GM10248 (cell line): ENCODE measurements around the gene ATP2A3.

Source experiments
- CTCF ChIA-PET: fragments of 300-600 bp; sonication (Branson Sonifier 250); formaldehyde crosslinking; extraction: SDS; loops from one replicate; lab custom pipeline; 2021; ENCODE audit warnings: antibody characterized with exemption; lab: Yijun Ruan, JAX
- POLR2A ChIA-PET: fragments of 350-650 bp; sonication (Branson Sonifier 250); formaldehyde crosslinking; extraction: SDS; loops from one replicate; lab custom pipeline; 2020; ENCODE audit warnings: antibody characterized with exemption; lab: Yijun Ruan, JAX
- DNase-seq: peaks from one replicate; pipeline ENCODE4 v3.0.0; 2012; ENCODE audit errors: extremely low spot score
- TF ChIP-seq, protein P1 (sequence below): IDR thresholded peaks from 2 replicates; pipeline ENCODE4 v1.5.1; 2012; ENCODE audit warnings: mild to moderate bottlenecking, low read depth; ENCODE audit errors: extremely low read depth, missing control alignments, control extremely low read depth

The ATP2A3 gene

DNA sequence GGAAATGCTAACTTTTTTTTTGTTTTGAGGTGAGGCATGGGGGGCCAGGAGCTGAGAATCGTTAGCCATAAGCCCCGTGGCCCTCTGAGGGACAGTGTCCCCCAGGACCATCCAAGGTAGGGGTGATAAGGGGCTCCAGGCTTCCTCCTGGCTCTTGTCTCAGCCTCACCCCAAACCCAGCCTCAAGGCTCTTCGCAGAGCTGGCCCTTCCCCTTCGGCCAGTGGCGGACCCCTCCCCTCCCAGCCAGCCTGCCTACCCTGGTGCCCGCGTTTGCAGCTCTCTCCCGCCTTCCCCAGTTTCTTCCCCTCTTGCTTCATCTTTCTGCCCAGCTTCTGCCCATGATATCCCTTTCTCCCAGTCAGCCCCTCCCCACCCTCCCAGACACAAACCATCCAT, 22.7 kb upstream of the ATP2A3 start:
- TF ChIP-seq, protein P1, sequence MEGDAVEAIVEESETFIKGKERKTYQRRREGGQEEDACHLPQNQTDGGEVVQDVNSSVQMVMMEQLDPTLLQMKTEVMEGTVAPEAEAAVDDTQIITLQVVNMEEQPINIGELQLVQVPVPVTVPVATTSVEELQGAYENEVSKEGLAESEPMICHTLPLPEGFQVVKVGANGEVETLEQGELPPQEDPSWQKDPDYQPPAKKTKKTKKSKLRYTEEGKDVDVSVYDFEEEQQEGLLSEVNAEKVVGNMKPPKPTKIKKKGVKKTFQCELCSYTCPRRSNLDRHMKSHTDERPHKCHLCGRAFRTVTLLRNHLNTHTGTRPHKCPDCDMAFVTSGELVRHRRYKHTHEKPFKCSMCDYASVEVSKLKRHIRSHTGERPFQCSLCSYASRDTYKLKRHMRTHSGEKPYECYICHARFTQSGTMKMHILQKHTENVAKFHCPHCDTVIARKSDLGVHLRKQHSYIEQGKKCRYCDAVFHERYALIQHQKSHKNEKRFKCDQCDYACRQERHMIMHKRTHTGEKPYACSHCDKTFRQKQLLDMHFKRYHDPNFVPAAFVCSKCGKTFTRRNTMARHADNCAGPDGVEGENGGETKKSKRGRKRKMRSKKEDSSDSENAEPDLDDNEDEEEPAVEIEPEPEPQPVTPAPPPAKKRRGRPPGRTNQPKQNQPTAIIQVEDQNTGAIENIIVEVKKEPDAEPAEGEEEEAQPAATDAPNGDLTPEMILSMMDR: no peak
- DNase-seq: no peak
- ChIA-PET CTCF (interaction anchor here (1.0 to 1.2 kb wide), 3 partner anchors 12 to 52 kb away, joined by 3 to 4 read pairs (median 3); no protein-coding TSS in a partner anchor), POLR2A (no interaction called here)

DNA sequence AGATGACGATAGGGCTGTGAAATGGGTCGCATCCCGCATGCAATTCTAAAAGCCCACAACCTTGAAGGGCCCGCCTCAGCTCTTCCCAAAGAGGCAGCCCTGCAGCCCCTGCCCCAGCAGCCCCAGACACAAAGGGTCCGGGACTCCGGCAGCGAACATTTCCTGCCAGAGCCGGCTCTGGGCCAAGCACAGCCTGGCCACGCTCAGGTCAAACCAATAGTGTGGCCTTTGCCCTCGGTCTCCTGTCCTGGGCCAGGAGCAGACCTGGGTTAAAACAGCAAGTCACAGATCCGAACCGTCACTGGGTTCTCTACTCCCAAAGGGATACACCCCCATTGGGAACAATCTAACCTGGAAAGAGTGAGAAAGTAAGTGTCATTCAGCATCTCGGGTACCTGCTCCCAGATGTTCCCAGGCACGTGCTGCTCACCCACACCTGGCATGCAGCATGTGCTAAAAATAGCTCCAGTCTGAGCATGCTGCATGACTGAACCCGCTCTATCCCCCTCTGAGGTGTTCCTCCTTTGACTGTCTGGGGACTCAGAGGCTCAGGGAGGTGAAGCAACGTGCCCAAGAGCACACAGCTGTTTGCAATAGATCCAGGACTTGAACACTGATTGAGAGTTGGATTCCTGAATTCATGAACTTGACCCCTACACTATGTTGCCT, 22.2 kb upstream of the ATP2A3 start:
- TF ChIP-seq, protein P1: no peak
- ChIA-PET POLR2A (no interaction called here), CTCF (interaction anchor here (1.0 to 1.3 kb wide), 3 partner anchors 31 to 72 kb away, joined by 3 read pairs; no protein-coding TSS in a partner anchor)
- DNase-seq: no peak

DNA sequence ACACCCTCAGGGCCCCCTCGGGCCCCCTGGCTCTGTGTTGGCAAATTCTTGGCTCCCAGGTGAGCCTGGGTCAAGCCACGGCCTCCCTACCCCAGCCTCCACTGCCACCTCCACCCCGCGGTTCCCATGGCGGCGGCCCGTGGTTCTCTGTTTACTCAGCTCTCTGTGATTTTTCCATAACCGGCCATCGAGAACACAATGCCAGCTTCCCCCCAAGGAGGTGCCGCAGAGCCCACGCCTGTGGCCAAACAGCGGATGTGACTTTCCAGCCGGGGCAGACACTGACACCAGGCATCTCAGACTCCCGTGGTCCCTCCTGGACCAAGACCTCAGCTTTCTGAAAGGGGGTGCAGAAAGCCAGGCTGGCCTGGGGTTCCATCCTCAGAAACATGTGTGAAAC, 21.6 kb upstream of the ATP2A3 start:
- ChIA-PET CTCF (interaction anchor here (0.7 to 1.3 kb wide), 4 partner anchors 19 to 71 kb away, joined by 3 read pairs; no protein-coding TSS in a partner anchor), POLR2A (no interaction called here)
- DNase-seq: no peak
- TF ChIP-seq, protein P1: no peak

DNA sequence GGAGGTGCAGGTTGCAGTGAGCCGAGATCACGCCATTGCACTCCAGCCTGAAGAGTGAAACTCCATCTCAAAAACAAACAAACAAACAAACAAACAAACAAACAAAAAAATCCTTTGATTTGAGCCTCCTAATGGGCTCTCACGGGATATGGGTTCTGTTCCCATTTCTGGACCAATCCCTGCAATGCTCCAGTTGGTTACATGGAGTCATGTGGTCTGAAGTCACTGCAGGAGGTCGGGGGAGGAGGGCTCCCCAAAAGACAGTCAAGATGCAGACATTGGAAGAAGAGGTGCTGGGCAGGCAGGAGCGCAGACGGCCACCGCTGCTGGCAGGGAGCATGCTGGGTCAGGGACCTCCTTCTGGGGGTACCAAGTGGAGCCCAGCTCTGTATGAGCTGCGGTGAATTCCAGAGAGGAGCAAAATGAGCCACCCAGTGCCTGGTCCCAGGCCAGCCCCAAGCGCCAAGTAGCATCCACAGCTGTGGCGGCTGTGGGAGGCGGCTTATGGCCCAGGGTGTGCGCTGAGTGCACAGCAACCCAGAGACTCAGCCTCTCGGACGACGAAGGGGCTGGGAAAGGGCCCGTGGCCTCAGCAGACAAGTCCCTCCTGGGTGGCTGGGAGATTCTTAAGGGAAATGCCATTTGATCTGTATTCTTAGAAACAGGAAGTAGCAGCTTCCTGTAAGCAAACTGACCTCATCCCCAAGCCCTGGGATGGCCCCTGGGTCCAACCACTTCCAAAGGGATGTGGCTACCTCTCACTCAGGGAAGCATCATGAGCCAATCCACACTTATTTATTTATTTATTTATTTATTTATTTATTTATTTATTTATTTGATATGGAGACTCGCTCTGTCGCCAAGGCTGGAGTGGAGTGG, 19.6 kb upstream of the ATP2A3 start:
- TF ChIP-seq, protein P1: no peak
- ChIA-PET POLR2A (no interaction called here), CTCF (interaction anchor here (1.0 to 1.4 kb wide), 4 partner anchors 19 to 70 kb away, joined by 3 to 4 read pairs (median 3); no protein-coding TSS in a partner anchor)
- no peak for DNase-seq

DNA sequence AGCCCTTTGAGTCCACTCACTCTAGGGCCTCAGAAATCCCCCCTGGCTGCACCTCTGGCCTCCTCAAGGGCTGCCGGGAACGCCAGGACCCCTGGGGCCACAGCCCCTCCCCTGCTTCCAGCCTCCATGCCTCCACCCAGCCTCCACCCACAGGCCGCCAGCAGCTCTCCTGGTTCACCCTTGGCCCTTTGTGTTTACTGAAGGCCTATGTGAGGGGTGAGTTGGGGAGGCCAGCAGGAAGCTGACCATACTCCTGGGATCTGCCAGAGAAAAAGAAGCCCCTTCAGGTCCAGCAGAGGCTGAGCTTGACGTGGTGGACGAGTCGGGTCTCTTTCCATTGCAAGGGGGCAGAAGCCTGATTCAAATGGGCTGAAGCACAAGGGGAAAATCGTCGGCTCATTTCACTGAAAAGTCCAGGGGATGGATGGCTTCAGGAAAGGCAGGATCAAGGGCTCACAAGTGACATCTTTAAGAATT, 18.3 kb upstream of the ATP2A3 start:
- TF ChIP-seq, protein P1: no peak
- no peak for DNase-seq
- ChIA-PET CTCF (interaction anchor here (1.0 to 1.3 kb wide), 3 partner anchors 18 to 68 kb away, joined by 3 to 4 read pairs (median 3); no protein-coding TSS in a partner anchor), POLR2A (no interaction called here)

DNA sequence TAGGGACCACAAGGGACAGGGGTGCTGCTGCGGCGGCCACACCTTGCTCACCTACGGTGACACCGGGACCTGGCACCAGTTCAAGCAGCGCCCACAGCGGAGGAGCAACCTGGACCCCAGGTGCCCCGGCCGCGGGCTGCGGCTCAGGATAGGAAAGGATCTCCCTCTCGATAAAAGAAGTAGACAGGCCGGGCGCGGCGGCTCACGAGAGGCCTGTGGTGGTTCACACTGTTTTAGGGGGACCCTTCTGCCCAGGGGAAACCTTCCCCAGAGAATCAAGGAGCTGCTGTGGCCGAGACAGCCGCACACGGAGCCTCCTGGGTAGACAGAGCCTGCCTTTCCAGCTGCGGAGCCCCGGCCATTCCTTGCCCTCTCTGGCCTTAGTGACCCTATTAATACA, 17.9 kb upstream of the ATP2A3 start:
- CTCF ChIA-PET: interaction anchor here (1.3 to 1.6 kb wide), 2 partner anchors 68 to 69 kb away, joined by 3 to 4 read pairs; no protein-coding TSS in a partner anchor
- POLR2A ChIA-PET: no interaction called here
- DNase-seq: no peak
- TF ChIP-seq, protein P1: no peak
